HG03575 (cell line): ENCODE data around the gene GAL3ST3.

ENCODE experiments used
- ATAC-seq: cut with Tn5 transposase; IDR thresholded peaks from one replicate; pipeline ENCODE4 v1.9.1; 2021; ENCODE audit not compliant: unreplicated experiment, insufficient number of reproducible peaks, low FRiP score; ENCODE audit errors: extremely low read depth

The GAL3ST3 gene

GRCh38 chr11:66070604-66071380 lies 21.8 kb upstream of the GAL3ST3 start:
- ATAC-seq, result no peak

GRCh38 chr11:66069715-66070603 lies 21.0 kb upstream of the GAL3ST3 start, which contains the start of gene PACS1:
Gene PACS1, plus strand, starts transcription at chr11:66070272. Its CDS starts 215 bp downstream, at chr11:66070487.
- ATAC-seq, result no peak

GRCh38 chr11:66068923-66069714 lies 20.2 kb upstream of the GAL3ST3 start:
- no peak for ATAC-seq

- no peak for ATAC-seq
Observed at GRCh38 chr11:66068154-66068821, 19.3 kb upstream of the GAL3ST3 start.

GRCh38 chr11:66067640-66068039 lies 18.7 kb upstream of the GAL3ST3 start:
- ATAC-seq, result no peak

GRCh38 chr11:66066751-66067150 lies 17.8 kb upstream of the GAL3ST3 start:
- ATAC-seq, result no peak

- no peak for ATAC-seq
Observed at GRCh38 chr11:66064571-66064970, 15.6 kb upstream of the GAL3ST3 start.

GRCh38 chr11:66063900-66064299 lies 14.9 kb upstream of the GAL3ST3 start:
- ATAC-seq, result no peak

- ATAC-seq, result no peak
Observed at GRCh38 chr11:66062408-66062807, 13.4 kb upstream of the GAL3ST3 start.

GRCh38 chr11:66061268-66061667 lies 12.3 kb upstream of the GAL3ST3 start:
- ATAC-seq, result no peak

GRCh38 chr11:66059966-66060680 lies 11.2 kb upstream of the GAL3ST3 start:
- no peak for ATAC-seq

- ATAC-seq, result no peak
Observed at GRCh38 chr11:66056501-66056900, 7.5 kb upstream of the GAL3ST3 start.

GRCh38 chr11:66055021-66055420 lies 6.1 kb upstream of the GAL3ST3 start:
- no peak for ATAC-seq

- ATAC-seq, result no peak
Observed at GRCh38 chr11:66052664-66052982, 3.7 kb upstream of the GAL3ST3 start.

- peak; percentile 74 for ATAC-seq
Observed at GRCh38 chr11:66051766-66052663, 3.1 kb upstream of the GAL3ST3 start, which contains the start of gene SF3B2. Gene SF3B2, plus strand, starts transcription at chr11:66052364. Its CDS starts 21 bp downstream, at chr11:66052385.

- no peak for ATAC-seq
Observed at GRCh38 chr11:66051371-66051765, 2.4 kb upstream of the GAL3ST3 start.

GRCh38 chr11:66050581-66051231 lies 1.7 kb upstream of the GAL3ST3 start:
- ATAC-seq, result no peak
